ENCODE measurements around the gene ARHGEF18.

Gene ARHGEF18

DNA sequence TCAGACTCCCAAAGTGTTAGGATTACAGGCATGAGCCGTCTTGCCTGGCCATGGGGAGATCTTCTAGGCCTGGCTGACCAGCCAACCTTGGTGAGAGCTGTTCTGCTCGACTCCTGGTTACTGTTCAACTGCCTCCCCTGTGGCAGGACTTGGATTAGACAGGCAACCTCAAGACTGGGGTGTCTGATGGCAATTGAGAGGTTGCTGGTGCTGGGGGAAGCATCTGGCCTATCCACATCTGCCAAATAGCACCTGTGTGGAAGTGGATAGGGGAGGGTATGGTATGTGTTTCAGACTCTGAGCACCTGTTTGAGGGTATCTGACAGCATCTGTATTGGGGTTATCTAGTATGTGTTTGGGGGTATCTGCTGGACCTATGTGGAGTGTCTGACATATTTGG lies 44.7 kb downstream of the ARHGEF18 start:
- Mint-ChIP-seq H3K27ac (peak overlapping the region in 1 of 2 donors; percentile 29), H3K4me3 (peak overlapping the region; percentile 6 to 47), H3K9me3 (no peaks in the 10 kb centered on the region), H3K4me1 (peaks cover 41% of the 10 kb centered on the region), H3K27me3 (no peaks in the 10 kb centered on the region)
- DNase-seq, result no peak
- no peak for ATAC-seq

DNA sequence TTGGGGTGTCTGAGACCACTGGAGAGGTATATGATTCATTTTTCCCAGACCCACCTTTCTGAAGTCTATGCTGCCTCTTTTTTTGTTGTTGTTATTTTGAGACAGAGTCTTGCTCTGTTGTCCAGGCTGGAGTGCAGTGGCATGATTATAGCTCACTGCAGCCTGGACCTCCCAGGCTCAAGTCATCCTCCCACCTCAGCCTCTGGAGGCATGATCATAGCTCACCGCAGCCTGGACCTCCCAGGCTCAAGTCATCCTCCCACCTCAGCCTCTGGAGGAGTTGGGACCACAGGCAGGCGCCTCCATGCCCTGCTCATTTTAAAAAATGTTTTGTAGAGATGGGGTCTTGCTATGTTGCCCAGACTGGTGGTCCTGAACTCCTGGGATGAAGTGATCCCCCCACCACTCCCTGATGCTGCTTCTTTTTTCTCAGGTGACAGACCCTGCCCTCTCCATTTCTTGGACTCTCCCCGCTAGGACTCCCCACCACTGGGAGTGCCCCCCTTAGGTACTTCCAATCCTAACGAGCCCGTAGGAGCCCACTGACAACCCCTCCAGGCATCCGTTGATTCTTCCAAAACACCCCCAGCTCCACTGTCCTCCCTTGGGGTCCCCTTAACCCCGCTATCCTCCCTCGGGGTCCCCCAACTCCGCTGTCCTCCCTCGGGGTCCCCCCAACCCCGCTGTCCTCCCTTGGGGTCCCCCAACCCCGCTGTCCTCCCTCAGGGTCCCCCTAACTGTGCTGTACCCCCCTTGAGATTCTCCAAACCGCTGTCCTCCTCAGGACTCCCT lies 45.4 kb downstream of the ARHGEF18 start:
- Mint-ChIP-seq H3K27ac (peak overlapping the region; percentile 52 to 93), H3K9me3 (no peaks in the 10 kb centered on the region), H3K27me3 (no peaks in the 10 kb centered on the region), H3K4me3 (peak overlapping the region; percentile 95), H3K4me1 (peaks cover 47% of the 10 kb centered on the region)
- DNase-seq (no peak), ATAC-seq (peak; percentile 9)

DNA sequence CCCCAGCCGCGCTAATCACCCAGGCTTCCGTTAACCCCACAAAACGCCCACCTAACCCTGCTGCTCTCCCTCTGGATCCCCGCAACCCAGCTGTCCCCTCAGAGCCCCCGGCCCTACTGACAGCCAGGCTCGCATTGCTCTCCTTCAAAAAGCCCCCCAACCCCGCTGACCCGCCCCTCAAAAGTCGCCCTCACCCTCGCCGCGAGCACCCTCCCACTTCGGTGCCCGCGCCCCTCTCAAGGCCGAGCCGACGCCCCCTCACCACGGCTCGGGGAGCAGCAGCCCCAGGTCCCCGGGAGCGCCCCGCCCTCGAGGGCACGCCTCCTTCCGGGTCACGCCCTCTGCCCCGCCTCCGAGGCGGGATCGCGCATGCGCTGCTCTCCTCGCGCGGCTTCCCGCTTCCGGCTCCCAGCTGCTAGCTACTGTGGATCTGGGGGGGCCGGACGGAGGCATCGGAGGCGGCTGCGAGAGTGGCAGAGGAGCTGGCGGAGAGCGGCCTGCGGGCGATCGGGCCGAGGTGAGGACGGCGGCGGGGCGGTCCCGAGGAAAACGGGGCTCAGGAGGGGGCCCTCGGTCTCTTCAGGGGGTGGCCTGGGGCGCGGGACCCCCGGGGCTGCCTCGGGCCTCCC lies 46.1 kb downstream of the ARHGEF18 start:
- DNase-seq (peak; percentile 93 to 94), ATAC-seq (peak; percentile 93)
- peak overlapping the region; percentile 93 to 95 for H3K27ac Mint-ChIP-seq
- peak overlapping the region; percentile 95 for H3K4me3 Mint-ChIP-seq
- no peaks in the 10 kb centered on the region for H3K27me3 Mint-ChIP-seq
- peaks cover 52% of the 10 kb centered on the region for H3K4me1 Mint-ChIP-seq
- H3K9me3 Mint-ChIP-seq, result no peaks in the 10 kb centered on the region

DNA sequence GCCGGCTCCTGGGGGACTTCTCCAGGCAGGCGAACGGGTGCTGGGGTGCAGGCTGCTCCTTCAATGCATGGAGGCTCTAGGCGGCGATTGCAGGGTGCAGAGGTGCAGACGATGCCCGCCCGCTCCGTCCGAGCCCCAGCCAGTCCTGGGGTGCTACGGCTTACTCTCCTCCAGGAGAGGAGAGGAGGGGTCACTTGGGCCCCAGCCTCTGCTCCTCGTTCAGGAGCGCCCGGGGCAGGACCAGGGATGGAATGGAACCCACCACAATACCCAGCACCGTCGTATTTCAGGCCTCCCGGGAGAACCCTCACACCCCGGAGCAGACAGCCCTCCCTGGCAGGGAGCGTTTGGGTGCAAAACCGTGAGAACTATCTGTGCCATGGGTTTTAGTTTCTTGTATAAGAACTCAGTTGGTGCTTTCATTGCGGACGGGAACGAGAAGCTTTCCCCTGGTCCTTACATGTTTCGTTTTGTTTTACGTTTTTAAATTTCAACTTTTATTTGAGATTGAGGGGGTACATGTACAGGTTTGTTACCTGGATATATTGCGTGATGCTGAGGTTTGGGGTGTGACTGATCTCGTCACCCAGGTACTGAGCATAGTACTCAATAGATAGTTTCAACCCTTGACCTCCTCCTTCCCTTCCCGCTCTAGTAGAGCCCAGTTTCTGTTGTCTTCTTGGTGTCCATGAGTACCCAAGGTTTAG lies 46.8 kb downstream of the ARHGEF18 start:
- ATAC-seq (peak; percentile 51), DNase-seq (no peak)
- H3K27ac Mint-ChIP-seq, result peak overlapping the region; percentile 42 to 95
- no peaks in the 10 kb centered on the region for H3K27me3 Mint-ChIP-seq
- H3K4me3 Mint-ChIP-seq, result peak overlapping the region; percentile 95
- no peaks in the 10 kb centered on the region for H3K9me3 Mint-ChIP-seq
- H3K4me1 Mint-ChIP-seq, result peaks cover 52% of the 10 kb centered on the region

DNA sequence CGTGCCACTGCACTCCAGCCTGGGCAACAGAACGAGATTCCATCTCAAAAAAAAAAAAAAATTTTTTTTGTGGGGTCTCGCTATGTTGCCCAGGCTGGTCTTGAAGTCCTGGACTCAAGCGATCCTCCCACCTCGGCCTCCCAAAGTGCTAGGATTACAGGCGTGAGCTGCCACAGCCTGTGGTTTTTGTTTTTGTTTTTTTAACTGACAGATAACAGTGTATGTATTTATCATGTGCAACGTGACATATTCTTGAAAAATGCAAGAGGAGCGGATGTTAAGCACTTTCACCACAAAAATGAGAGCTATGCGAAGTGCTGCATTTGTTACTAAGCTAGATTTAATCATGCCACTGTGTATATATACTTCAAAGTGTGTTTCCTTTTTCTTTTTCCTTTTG lies 49.0 kb downstream of the ARHGEF18 start:
- H3K9me3 Mint-ChIP-seq, result no peaks in the 10 kb centered on the region
- no peak overlapping the region for H3K27ac Mint-ChIP-seq

More for the DNA sequence above, 49.0 kb downstream of the ARHGEF18 start:
- H3K27me3 Mint-ChIP-seq, result no peaks in the 10 kb centered on the region
- no peak for ATAC-seq
- DNase-seq, result no peak
- H3K4me1 Mint-ChIP-seq, result peaks cover 51% of the 10 kb centered on the region
- H3K4me3 Mint-ChIP-seq, result no peak overlapping the region

All from stimulated activated naive CD8-positive, alpha-beta T cell treated with anti-CD3 and anti-CD28 coated beads, Interleukin-15, amount 100 ng/mL, for 72 hours (primary cell).